ENCODE results near the gene ATG12. TPM values are rescaled to one million over a fixed set of nuclear protein-coding genes. Genes with fewer than 3 reads are reported as not detected.
A peak's percentile ranks its signal among the peaks of the same experiment; 100 is the strongest.

Gene ATG12
- total and polyA plus RNA-seq, 9 donors = 29.4 to 49.4 (median 33.8) TPM

DNA sequence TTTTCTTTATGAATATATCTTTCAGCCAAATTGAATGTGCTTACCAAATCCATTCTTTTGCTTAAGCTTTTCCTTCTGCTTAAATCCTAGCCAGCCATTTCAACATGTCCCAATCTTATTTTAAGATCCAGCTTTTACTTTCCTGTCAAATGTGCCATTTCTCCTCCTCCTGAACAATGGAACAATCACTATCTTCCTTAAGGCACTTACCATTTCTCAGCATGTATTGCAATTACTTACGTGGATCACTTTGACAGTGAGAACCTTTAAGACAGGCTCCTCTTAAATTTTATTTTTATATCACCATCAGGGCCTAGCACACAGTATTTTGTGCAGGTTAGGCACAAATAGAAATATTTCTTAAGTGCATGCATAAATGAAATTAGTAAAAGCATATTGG lies 20.5 kb downstream of the ATG12 start:
- no peaks in the 10 kb centered on the region for H3K27me3 ChIP-seq
- H3K36me3 ChIP-seq = no peaks in the 10 kb centered on the region
- intact Hi-C loops (cut with DNase I) = no loop called here
- 87 to 94% (median 90%) methylated on average over 1 of the region's 1 CpG for WGBS, 3 donors
- H3K4me1 ChIP-seq (ENCODE audit: insufficient read depth) = no peaks in the 10 kb centered on the region
- TF ChIP-seq EP300 (IDR thresholded peaks at IDR 0.05) = no peak
- TF ChIP-seq, protein P1, sequence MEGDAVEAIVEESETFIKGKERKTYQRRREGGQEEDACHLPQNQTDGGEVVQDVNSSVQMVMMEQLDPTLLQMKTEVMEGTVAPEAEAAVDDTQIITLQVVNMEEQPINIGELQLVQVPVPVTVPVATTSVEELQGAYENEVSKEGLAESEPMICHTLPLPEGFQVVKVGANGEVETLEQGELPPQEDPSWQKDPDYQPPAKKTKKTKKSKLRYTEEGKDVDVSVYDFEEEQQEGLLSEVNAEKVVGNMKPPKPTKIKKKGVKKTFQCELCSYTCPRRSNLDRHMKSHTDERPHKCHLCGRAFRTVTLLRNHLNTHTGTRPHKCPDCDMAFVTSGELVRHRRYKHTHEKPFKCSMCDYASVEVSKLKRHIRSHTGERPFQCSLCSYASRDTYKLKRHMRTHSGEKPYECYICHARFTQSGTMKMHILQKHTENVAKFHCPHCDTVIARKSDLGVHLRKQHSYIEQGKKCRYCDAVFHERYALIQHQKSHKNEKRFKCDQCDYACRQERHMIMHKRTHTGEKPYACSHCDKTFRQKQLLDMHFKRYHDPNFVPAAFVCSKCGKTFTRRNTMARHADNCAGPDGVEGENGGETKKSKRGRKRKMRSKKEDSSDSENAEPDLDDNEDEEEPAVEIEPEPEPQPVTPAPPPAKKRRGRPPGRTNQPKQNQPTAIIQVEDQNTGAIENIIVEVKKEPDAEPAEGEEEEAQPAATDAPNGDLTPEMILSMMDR (IDR thresholded peaks at IDR 0.05) = no peak
- TF ChIP-seq POLR2A (IDR thresholded peaks at IDR 0.05) = no peak
- DNase-seq = no peak
- no peak overlapping the region for H3K4me3 ChIP-seq
- H3K9me3 ChIP-seq = no peaks in the 10 kb centered on the region
- no peak overlapping the region for H3K27ac ChIP-seq

DNA sequence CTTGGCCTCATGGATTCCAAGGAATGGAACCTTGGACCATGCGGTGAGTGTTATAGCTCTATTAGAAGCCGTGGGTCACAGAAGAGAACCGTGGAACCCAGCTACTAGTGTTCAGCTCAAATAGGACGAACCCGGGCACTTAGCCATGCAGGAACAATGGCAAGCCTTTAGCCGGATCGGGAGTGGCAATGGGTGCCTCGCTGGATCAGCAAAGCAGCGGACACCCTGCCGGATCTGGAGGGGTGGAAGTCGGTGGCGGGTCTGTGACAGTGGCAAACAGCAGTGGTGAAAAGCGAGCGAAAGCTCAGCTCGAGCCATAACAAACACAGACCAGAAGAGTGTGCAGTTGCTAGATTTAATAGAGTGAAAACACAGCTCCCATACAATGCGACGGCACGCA lies 22.5 kb downstream of the ATG12 start:
- Histone ChIP-seq H3K4me3 (no peak overlapping the region), H3K36me3 (no peaks in the 10 kb centered on the region), H3K9me3 (no peaks in the 10 kb centered on the region), H3K27me3 (no peaks in the 10 kb centered on the region), H3K4me1 (ENCODE audit: insufficient read depth) (peaks cover 4% of the 10 kb centered on the region), H3K27ac (no peak overlapping the region)
- 92 to 96% (median 94%) methylated on average over 18 of the region's 18 CpGs for WGBS, 3 donors
- TF ChIP-seq, protein P1 (IDR thresholded peaks at IDR 0.05) = no peak
- TF ChIP-seq POLR2A (IDR thresholded peaks at IDR 0.05) (no peak), EP300 (IDR thresholded peaks at IDR 0.05) (no peak)
- intact Hi-C loops (cut with DNase I) = no loop called here
- no peak for DNase-seq

DNA sequence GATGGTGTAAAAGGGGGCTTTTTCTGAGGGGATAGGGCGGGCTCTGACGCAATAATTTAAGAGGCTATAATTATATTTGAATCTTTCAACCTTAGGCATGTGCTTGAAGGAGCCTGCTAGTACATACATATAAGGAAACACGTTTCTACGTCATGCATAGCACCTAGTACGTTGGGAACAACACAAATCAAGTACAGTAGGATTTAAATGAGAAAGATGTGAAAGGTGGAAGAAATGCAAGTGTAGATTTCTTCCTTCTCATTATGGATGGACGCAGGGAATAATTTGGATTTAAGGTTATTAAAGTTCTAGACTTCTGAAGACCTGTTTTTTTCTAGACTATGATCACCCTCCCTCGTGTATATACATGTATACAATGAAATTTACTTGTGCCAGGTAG lies 24.0 kb downstream of the ATG12 start:
- Histone ChIP-seq H3K27me3 (no peaks in the 10 kb centered on the region), H3K36me3 (no peaks in the 10 kb centered on the region), H3K9me3 (no peaks in the 10 kb centered on the region), H3K4me3 (no peak overlapping the region), H3K4me1 (ENCODE audit: insufficient read depth) (peaks cover 4% of the 10 kb centered on the region), H3K27ac (no peak overlapping the region)
- TF ChIP-seq POLR2A (IDR thresholded peaks at IDR 0.05) (no peak), EP300 (IDR thresholded peaks at IDR 0.05) (no peak)
- TF ChIP-seq, protein P1 (IDR thresholded peaks at IDR 0.05) = no peak
- 81 to 92% (median 89%) methylated on average over 7 of the region's 7 CpGs for WGBS, 3 donors
- intact Hi-C loops (cut with DNase I) = no loop called here
- DNase-seq = no peak

DNA sequence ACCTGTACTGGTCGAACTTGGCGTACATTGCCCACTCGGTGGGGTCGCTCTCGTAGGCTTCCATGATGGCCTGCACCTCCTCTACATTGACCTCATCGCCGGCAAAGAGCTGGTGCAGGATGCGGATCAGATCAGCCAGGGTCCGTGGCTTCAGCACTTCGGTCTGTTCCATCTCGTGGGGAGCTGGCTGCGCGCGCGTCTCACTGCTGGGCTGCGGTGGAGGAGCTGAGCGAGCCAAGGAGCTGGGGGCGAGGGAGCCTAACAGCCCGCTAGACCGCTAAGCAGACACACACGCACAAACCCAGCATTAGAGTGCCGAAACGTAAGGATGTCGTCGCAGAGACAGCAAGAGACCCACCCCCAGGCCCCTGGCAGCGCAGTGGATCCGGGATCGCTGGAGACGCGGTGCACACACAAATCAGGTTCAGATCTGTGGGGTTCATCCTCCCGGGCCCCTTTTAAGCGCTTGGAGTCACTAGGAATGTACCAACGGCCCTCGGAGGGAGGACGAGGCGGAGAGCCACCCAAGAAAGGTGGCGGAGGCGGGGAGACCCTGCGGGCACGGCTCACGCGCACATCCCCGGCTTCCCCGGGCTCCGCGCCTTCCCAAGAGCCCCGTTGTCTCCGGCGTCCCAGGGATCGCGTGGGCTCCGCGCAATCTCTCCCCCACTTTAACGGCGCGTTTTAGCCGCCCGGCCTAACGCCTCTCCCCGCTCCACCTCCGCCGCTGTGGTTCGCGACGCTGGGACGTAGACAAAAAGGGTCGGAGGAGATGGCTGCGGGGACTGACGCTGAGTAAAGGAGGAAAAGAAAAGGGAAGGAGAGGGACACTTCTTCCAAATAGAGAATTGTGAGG lies 24.9 kb downstream of the ATG12 start, which contains the start of gene CDO1:
Gene CDO1, minus strand, starts transcription at position 434 of the 856 bp plus-strand sequence. Its CDS starts 262 bp downstream, at position 172.
- DNase-seq = peak; percentile 49 to 77 (median 69)
- Histone ChIP-seq H3K27ac (peak within 1 kb of the TSS; percentile 81 to 84), H3K36me3 (no peaks in the 10 kb centered on the region), H3K4me3 (peak within 1 kb of the TSS; percentile 59), H3K4me1 (ENCODE audit: insufficient read depth) (peaks cover 4% of the 10 kb centered on the region), H3K27me3 (no peaks in the 10 kb centered on the region), H3K9me3 (no peaks in the 10 kb centered on the region)
- TF ChIP-seq EP300 (IDR thresholded peaks at IDR 0.05) (no peak), POLR2A (IDR thresholded peaks at IDR 0.05) (peak; percentile 42)
- TF ChIP-seq, protein P1 (IDR thresholded peaks at IDR 0.05) = no peak
- 1 to 2% (median 1%) methylated on average over 61 to 69 of the region's 69 CpGs for WGBS, 3 donors
- intact Hi-C loops (cut with DNase I) = no loop called here
